ENCODE data around the gene BRD1.

DNA sequence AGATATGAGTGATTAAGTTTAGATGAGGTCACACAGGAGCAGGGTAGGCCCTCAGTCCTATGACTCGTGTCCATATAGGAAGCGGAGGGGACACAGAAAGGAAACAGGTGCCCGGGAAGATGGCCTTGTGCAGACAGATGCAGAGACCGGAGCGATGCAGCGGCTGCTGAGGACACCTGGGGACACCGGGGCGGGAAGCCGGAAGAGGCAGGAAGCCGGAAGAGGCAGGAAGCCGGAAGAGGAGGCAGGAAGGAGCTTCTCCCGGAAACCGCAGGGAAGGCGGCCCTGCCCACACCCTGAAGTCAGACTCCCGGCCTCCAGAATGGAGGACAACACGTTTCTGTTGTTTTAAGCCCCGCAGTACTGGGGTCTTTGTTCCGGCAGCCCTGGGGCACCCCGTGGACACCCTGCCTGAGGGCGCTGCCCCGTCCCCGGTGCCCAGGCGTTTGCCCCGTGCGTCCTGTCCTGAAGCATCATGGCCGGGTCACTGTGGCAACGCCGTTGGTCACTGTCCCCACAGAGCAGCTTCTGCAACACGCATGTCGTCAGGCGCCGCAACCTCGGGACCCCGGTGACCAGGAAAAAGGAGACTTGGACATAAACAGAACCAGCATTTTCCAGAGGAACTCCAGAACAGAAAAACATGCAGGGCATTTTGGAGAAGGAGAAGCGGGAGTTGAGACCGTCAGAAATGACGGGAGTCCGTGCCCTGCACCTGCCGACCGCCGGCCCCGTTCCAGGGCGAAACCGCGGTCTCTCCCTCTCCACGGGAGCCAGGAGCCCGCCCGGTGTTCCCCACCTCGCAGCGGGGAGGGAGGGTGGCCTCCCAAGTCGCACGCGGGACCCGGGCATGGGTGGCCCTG, 103.4 kb downstream of the BRD1 start:
- TF ChIP-seq, protein P1, sequence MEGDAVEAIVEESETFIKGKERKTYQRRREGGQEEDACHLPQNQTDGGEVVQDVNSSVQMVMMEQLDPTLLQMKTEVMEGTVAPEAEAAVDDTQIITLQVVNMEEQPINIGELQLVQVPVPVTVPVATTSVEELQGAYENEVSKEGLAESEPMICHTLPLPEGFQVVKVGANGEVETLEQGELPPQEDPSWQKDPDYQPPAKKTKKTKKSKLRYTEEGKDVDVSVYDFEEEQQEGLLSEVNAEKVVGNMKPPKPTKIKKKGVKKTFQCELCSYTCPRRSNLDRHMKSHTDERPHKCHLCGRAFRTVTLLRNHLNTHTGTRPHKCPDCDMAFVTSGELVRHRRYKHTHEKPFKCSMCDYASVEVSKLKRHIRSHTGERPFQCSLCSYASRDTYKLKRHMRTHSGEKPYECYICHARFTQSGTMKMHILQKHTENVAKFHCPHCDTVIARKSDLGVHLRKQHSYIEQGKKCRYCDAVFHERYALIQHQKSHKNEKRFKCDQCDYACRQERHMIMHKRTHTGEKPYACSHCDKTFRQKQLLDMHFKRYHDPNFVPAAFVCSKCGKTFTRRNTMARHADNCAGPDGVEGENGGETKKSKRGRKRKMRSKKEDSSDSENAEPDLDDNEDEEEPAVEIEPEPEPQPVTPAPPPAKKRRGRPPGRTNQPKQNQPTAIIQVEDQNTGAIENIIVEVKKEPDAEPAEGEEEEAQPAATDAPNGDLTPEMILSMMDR (IDR thresholded peaks at IDR 0.05 in 4 of 5, conservative IDR thresholded peaks at IDR 0.05 in 1 of 5) = no peak
- TF ChIP-seq POLR2A (IDR thresholded peaks at IDR 0.05) = no peak

All from gastrocnemius medialis (tissue), 4 donors.